Ovary (tissue), 3 donors: ENCODE measurements around the gene DCAF10.

Source experiments
- CTCF ChIP-seq, 3 donors: fragments of 450-650 bp in 2 of 3; fragments of 200-600 bp in 1 of 3; IDR thresholded peaks; one replicate each; pipeline versions ENCODE4 v1.5.1 to v1.8.0; 2016 to 2022; ENCODE audit warnings: antibody characterized with exemption in 3 of 3, mild to moderate bottlenecking in 1 of 3
- EP300 ChIP-seq: sonication (generic); formaldehyde crosslinking; IDR thresholded peaks from one replicate; pipeline ENCODE4 v1.6.1; 2017; ENCODE audit warnings: antibody characterized with exemption
- POLR2A ChIP-seq: fragments of 450-650 bp; IDR thresholded peaks from one replicate; pipeline ENCODE4 v1.6.1; 2017; ENCODE audit warnings: antibody characterized with exemption, mild to moderate bottlenecking, moderate library complexity
- donor health status: DM: no; HTN: no; CAD: no.

- TF ChIP-seq CTCF (IDR thresholded peaks at IDR 0.05) (no peak), POLR2A (no peak), EP300 (no peak)
Observed at GRCh38 chr9:37835821-37836220, 35.2 kb downstream of the DCAF10 start.
